Neural crest cell (in vitro differentiated cells): ENCODE measurements around the gene UQCC2. TPM values are rescaled to one million over a fixed set of nuclear protein-coding genes. Genes with fewer than 3 reads are reported as not detected.

Experiments used
- DNase-seq: peaks from one replicate; pipeline ENCODE4 v3.0.0; 2021; ENCODE audit warnings: low read depth, mixed read lengths, low spot score
- H3K27ac Mint-ChIP-seq: one replicate; pipeline ENCODE4 v1.8.0; 2021; ENCODE audit warnings: mild to moderate bottlenecking, mixed read lengths; ENCODE audit not compliant: unreplicated experiment
- H3K27me3 Mint-ChIP-seq: 2 replicates; pipeline ENCODE4 v1.8.0; 2021; ENCODE audit warnings: low read depth, mild to moderate bottlenecking, mixed read lengths
- H3K36me3 Mint-ChIP-seq: 2 replicates; pipeline ENCODE4 v1.8.0; 2021; ENCODE audit warnings: low read depth, mild to moderate bottlenecking, mixed read lengths
- H3K4me1 Mint-ChIP-seq: 2 replicates; pipeline ENCODE4 v1.8.0; 2021; ENCODE audit warnings: mixed read lengths
- H3K4me3 Mint-ChIP-seq: one replicate; pipeline ENCODE4 v1.8.0; 2021; ENCODE audit warnings: mild to moderate bottlenecking, mixed read lengths
- H3K9me3 Mint-ChIP-seq: 2 replicates; pipeline ENCODE4 v1.8.0; 2021; ENCODE audit warnings: mixed read lengths
- CTCF ChIP-seq: fragments of 200-600 bp; sonication (generic); conservative IDR thresholded peaks from 2 replicates; pipeline ENCODE4 v1.5.0; 2021; ENCODE audit warnings: antibody characterized with exemption, mild to moderate bottlenecking
- total RNA-seq: library from RNA; stranded (reverse); gene quantifications from 2 replicates; pipeline ENCODE4 v1.2.1, GENCODE V29; 2021

Gene UQCC2
- total RNA-seq, 1 donor from 2014 or later: 116 TPM

DNA sequence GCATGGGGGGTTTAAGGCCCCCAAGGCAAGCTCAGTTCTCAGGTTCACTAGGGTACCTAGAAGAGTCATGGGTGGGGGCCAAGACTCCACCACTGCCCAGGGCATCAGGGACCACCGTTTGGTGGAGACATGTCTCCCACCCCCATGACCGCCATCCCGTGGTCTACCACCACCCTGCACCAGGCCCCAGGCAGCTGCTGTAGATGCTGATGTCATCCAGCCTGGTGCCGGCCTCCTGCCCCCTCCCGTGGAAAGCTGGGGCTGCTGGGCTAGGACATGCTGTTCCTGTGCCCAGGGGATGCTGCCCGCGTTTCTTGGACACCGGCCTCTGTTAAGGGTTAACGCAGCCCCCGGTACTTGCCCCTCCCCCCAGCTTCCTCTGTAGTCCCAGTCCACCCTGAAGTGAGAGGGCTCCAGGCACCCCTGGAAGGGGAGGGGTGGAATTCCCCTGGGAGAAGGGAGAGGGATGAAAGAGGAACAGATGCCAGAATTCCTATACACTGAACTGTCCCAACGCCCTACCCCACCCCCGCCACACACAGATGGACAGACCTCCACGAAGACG, 34.6 kb upstream of the UQCC2 start:
- Mint-ChIP-seq H3K36me3 (no peaks in the 10 kb centered on the region), H3K27ac (no peak overlapping the region), H3K9me3 (no peaks in the 10 kb centered on the region), H3K4me3 (no peak overlapping the region), H3K27me3 (no peaks in the 10 kb centered on the region), H3K4me1 (peaks cover 36% of the 10 kb centered on the region)
- DNase-seq: no peak
- no peak for TF ChIP-seq CTCF

GRCh38 chr6:33745548-33745947, 34.0 kb upstream of the UQCC2 start:
- no peak for TF ChIP-seq CTCF
- Mint-ChIP-seq H3K36me3 (no peaks in the 10 kb centered on the region), H3K27ac (peak overlapping the region; percentile 65), H3K4me1 (peaks cover 36% of the 10 kb centered on the region), H3K27me3 (no peaks in the 10 kb centered on the region), H3K4me3 (peak overlapping the region; percentile 48), H3K9me3 (no peaks in the 10 kb centered on the region)
- DNase-seq: no peak

DNA sequence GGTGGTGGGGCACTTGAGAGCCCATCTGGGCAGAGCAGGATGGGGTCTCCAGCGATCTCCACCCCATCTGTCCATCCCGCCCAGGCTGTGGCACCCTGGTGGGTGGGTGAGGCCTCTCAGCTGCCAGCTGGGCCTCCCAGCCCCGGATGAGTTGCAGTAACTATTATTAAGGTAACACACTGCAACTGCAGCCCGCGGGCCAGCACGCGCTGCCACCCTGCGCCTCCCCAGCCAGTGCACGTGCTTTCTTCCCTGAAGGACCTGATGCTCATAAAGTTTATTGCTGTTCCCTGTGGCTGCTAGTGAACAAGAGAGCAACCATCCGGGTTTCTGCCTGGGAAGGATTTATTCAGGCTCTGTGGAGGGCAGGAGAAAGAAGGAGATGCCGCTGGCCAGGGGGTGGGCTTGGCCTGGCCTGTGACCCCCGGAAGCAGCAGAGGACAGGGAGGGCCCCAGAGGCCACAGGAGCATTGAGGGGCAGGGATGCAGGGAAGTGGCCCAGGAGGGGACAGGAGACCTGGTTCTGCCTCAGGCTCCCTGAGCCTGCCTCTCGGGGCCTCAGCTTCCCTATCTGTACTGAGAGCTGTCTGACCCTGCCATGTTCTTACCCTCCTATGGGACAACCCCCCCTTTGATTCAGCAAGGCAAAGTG, 33.5 kb upstream of the UQCC2 start:
- no peaks in the 10 kb centered on the region for H3K36me3 Mint-ChIP-seq
- peaks cover 36% of the 10 kb centered on the region for H3K4me1 Mint-ChIP-seq
- no peak for TF ChIP-seq CTCF
- no peaks in the 10 kb centered on the region for H3K27me3 Mint-ChIP-seq
- peak overlapping the region; percentile 17 for H3K4me3 Mint-ChIP-seq
- H3K27ac Mint-ChIP-seq: peak overlapping the region; percentile 69
- DNase-seq: no peak
- H3K9me3 Mint-ChIP-seq: no peaks in the 10 kb centered on the region

DNA sequence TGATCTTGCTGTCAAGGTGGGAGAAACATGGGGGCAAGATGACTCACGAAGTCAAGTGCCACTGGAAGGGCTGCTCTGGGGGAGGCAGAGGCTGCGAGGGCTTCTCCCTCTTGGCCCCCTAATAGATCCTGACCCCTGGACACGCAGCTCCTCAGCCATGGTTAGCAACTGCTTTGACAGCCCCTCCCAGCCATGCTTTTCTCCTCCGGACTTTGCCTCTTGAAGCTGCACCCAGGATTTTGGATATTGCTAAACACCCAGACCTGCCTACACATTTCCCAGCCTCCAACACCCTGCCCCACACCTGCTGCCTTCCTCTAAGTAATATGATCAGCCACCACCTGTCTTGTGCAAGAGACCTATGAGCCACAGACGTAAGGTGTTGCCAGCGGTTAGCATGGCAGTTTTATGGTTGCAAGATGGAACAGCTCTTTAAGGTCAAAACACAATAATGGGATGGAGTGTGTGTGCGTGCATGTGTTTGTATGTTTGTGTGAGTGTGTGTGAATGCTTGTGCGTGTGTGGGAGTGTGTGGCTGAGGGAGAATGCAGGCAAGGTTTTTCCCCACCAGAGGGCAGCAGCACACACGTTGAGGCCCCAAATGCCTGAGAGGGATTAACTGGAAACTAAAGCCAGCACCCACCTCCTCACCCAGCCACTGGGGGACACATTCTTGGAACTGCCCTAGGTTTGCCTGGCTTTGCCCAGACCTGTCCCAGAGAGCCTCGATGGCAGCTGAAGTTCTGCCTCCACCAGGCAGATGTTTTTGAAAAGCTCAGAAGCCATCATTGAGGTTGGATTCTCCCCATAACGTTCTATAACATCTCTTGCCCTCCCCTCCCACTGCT, 32.7 kb upstream of the UQCC2 start:
- Mint-ChIP-seq H3K4me3 (peak overlapping the region; percentile 27), H3K4me1 (peaks cover 35% of the 10 kb centered on the region), H3K36me3 (no peaks in the 10 kb centered on the region), H3K27ac (no peak overlapping the region), H3K9me3 (no peaks in the 10 kb centered on the region), H3K27me3 (no peaks in the 10 kb centered on the region)
- peak; percentile 90 for TF ChIP-seq CTCF
- peak; percentile 79 for DNase-seq

- H3K4me3 Mint-ChIP-seq: no peak overlapping the region
Observed at GRCh38 chr6:33742837-33743236, 31.3 kb upstream of the UQCC2 start.

More at GRCh38 chr6:33742837-33743236, 31.3 kb upstream of the UQCC2 start:
- Mint-ChIP-seq H3K4me1 (peaks cover 32% of the 10 kb centered on the region), H3K27me3 (no peaks in the 10 kb centered on the region), H3K36me3 (no peaks in the 10 kb centered on the region), H3K27ac (no peak overlapping the region), H3K9me3 (no peaks in the 10 kb centered on the region)
- DNase-seq: no peak
- no peak for TF ChIP-seq CTCF
